AG10803 (cell line): ENCODE results near the gene MEGF6.

Experiments
- DNase-seq: peaks from one replicate; pipeline ENCODE4 v3.0.0; 2010; ENCODE audit warnings: low read depth
- H3K4me3 ChIP-seq: 2 replicates; pipeline ENCODE4 v1.5.1; 2011; ENCODE audit warnings: mild to moderate bottlenecking, low read length, control low read depth
- TF ChIP-seq, protein P1 (sequence below): conservative IDR thresholded peaks from 2 replicates; pipeline ENCODE4 v1.5.1; 2011; ENCODE audit warnings: mild to moderate bottlenecking, low read length, control low read depth, inconsistent platforms

Gene MEGF6

DNA sequence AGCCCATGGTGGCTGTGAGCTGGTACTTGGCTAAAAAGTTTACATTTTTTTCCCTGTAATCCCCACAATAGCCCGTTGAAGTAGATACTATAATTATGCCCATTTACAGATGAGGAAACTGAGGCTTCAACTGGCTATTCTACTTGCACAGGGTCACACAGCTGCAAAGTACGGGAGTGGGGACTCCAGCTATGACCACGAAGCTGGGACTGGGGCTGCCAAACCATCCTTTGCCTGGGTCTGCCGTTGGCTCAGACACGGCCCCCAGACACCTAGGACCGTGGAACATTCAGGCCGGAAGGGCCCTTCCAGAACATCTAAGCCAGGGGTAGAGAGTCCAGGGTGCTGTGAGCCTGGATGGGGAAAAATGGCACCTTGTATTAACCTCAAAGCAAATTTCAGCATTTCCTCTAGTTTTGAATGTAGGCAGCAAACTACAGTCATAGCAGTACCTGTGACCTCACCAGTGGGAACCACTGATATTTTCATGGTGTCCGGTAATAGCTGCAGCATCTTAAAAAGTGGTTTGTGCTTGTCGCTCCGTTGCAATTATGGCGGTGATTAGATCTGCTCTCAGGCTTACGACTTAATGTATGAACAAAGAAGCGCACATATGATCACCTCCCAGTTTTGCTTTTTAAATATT is 45.3 kb upstream of the MEGF6 start:
- no peak for DNase-seq

DNA sequence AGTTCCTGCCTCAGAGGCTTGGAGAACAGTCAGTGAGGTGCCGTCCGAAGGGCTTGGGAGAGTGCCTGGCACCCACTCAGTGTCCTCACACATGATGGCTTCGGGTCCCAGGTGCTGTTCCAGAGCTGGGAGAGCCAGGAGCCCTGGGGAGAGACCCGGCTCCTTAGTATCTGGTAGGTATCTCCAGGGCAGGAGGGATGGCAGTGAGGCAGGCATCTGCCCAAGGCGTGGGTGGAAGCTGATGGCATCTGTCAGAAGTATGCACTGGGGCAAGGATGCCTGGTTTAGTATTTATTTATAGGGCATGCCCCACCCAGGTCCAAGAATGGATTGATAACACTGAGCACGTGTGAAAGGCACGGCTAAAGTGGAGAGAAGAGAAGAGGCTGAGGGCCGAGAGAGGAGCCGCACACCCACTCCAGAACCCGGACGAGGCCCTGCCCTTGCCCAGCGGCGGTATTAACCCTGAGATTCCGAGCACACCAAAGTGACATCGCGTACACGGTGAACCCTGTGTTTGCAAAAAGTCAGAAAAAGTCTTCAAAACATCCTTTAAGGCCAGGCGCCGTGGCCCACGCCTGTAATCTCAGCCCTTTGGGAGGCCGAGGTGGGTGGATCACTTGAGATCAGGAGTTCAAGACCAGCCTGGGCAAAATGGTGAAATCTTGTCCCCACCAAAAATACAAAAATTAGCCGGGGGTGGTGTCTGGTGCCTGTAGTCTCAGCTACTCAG is 43.4 kb upstream of the MEGF6 start:
- TF ChIP-seq, protein P1, sequence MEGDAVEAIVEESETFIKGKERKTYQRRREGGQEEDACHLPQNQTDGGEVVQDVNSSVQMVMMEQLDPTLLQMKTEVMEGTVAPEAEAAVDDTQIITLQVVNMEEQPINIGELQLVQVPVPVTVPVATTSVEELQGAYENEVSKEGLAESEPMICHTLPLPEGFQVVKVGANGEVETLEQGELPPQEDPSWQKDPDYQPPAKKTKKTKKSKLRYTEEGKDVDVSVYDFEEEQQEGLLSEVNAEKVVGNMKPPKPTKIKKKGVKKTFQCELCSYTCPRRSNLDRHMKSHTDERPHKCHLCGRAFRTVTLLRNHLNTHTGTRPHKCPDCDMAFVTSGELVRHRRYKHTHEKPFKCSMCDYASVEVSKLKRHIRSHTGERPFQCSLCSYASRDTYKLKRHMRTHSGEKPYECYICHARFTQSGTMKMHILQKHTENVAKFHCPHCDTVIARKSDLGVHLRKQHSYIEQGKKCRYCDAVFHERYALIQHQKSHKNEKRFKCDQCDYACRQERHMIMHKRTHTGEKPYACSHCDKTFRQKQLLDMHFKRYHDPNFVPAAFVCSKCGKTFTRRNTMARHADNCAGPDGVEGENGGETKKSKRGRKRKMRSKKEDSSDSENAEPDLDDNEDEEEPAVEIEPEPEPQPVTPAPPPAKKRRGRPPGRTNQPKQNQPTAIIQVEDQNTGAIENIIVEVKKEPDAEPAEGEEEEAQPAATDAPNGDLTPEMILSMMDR = no peak
- no peak overlapping the region for H3K4me3 ChIP-seq
- DNase-seq = no peak

More for the DNA sequence above, 45.3 kb upstream of the MEGF6 start:
- TF ChIP-seq, protein P1 = no peak
- no peak overlapping the region for H3K4me3 ChIP-seq

DNA sequence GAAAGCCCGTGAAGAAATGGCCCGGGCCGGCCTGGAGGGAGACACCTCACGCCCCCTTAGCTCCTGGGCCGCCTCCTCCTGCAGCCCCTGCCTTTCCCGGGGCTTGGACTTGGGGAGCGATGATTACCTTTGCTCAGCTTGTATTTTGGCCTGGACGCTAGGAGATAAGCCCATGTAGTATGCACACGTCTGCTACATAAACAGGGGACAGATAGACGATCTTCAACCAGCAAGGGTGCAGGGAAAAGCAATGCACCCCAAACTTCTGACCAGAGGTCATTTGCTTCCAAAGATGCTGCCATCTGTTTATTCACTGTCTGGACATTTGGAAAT is 41.9 kb upstream of the MEGF6 start:
- TF ChIP-seq, protein P1 = no peak
- no peak overlapping the region for H3K4me3 ChIP-seq
- no peak for DNase-seq

DNA sequence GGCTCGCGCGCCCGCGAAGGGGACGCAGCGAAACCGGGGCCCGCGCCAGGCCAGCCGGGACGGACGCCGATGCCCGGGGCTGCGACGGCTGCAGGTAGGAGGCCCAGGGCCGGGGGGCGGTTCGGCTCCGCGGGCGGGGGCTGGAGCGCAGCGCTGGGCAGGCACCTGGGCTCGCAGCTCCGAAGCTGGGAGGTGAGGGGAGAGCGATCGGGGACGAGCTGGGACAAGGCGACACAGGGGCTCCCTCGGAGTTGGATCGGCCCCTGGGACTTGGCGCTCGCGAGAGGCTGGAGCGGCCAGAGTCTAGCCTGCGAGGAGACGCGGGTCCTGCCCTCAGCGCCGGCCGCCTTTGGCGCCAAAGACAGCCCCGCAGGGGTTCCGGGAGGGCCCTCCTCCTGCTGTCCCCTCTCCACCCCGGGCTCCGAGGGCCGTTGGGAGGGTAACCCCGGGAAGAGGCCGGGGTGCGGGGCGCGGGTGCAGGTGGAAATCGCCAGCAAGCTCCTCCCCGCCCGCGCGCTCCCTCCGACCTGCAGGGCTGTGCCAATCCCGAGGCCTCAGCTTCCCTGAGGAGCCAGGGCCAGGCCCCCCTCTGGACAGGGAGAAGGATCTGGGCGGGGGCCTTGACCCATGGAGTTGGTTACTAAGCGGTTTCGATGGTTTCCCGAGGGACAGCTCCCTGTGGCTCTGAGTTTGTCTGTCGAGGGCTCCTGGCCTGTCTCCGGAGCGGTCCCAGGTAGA is 41.4 kb upstream of the MEGF6 start:
- no peak for DNase-seq
- TF ChIP-seq, protein P1 = no peak
- H3K4me3 ChIP-seq = no peak overlapping the region

DNA sequence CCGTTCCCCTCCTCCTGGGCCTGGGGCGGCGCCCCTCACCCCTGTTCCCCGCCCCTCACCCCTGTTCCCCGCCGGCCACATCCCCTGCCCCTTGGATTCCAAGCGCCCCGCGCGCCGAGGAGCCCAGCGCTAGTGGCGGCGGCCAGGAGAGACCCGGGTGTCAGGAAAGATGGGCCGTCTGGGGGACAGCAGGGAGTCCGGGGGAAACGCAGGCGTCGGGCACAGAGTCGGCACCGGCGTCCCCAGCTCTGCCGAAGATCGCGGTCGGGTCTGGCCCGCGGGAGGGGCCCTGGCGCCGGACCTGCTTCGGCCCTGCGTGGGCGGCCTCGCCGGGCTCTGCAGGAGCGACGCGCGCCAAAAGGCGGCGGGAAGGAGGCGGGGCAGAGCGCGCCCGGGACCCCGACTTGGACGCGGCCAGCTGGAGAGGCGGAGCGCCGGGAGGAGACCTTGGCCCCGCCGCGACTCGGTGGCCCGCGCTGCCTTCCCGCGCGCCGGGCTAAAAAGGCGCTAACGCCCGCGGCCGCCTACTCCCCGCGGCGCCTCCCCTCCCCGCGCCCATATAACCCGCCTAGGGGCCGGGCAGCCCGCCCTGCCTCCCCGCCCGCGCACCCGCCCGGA is 40.7 kb upstream of the MEGF6 start, which contains the start of gene TP73:
Gene TP73 (plus strand): TSS at position 587 of the 618 bp plus-strand sequence. CDS start 29,850 bp downstream, outside the sequence.
- TF ChIP-seq, protein P1 = no peak
- no peak within 1 kb of the TSS for H3K4me3 ChIP-seq
- no peak for DNase-seq

DNA sequence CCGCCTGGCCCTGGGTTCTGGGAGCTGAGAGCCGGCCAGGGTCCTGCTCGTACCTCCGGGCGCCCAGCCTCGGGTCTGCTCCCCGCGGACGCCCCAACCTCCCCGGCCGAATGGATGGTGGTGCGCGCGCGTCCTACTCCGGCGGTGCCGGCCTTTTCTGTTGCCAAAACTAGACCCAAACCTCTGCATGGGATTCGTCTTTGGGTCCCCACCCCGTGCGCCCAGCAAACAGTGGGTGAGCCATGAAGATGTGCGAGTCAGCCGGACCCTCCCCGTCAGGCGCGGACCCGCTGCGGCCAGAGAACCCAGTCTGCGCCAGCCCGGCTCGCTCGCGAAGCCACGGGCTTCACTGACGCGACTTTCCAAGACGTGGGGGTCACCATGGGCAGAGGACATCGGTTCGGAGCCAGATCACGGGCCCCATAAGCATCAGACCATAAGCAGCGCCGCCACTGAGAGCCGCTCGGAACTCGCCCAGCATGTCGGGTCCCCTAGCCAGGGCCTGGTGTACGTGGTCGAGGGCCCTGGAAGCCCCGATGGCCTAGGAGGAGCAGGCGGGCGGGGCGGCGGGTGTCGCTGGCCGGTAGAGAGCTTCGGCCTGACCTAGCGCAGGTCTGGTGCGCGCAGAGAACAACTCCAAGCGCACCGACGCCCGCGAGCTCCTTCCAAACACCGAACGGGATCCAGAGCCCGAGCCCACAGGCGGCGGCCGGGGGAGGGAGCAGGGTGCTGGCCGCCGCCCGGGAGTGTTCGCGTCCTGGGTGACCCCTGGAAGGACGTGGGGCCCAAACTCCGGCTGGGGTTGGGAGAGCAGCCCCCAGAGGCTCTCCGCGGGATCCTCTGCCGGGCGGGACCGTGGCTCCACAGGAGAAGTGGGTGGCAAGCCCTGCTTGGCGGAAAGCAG is 40.0 kb upstream of the MEGF6 start:
- no peak for DNase-seq
- TF ChIP-seq, protein P1 = no peak
- H3K4me3 ChIP-seq = no peak overlapping the region
